HG02973 (cell line): ENCODE measurements around the gene GPAM.
A peak's percentile ranks its signal among the peaks of the same experiment; 100 is the strongest.
"Not testable (repeated sequence)": the region's sequence is repeated elsewhere in the genome, so short reads cannot be mapped to it uniquely, and the experiment has no call there.

Source experiments
- ATAC-seq: cut with Tn5 transposase; IDR thresholded peaks from one replicate; pipeline ENCODE4 v1.9.1; 2021; ENCODE audit warnings: moderate library complexity; ENCODE audit not compliant: unreplicated experiment

Gene GPAM, protein sequence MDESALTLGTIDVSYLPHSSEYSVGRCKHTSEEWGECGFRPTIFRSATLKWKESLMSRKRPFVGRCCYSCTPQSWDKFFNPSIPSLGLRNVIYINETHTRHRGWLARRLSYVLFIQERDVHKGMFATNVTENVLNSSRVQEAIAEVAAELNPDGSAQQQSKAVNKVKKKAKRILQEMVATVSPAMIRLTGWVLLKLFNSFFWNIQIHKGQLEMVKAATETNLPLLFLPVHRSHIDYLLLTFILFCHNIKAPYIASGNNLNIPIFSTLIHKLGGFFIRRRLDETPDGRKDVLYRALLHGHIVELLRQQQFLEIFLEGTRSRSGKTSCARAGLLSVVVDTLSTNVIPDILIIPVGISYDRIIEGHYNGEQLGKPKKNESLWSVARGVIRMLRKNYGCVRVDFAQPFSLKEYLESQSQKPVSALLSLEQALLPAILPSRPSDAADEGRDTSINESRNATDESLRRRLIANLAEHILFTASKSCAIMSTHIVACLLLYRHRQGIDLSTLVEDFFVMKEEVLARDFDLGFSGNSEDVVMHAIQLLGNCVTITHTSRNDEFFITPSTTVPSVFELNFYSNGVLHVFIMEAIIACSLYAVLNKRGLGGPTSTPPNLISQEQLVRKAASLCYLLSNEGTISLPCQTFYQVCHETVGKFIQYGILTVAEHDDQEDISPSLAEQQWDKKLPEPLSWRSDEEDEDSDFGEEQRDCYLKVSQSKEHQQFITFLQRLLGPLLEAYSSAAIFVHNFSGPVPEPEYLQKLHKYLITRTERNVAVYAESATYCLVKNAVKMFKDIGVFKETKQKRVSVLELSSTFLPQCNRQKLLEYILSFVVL

DNA sequence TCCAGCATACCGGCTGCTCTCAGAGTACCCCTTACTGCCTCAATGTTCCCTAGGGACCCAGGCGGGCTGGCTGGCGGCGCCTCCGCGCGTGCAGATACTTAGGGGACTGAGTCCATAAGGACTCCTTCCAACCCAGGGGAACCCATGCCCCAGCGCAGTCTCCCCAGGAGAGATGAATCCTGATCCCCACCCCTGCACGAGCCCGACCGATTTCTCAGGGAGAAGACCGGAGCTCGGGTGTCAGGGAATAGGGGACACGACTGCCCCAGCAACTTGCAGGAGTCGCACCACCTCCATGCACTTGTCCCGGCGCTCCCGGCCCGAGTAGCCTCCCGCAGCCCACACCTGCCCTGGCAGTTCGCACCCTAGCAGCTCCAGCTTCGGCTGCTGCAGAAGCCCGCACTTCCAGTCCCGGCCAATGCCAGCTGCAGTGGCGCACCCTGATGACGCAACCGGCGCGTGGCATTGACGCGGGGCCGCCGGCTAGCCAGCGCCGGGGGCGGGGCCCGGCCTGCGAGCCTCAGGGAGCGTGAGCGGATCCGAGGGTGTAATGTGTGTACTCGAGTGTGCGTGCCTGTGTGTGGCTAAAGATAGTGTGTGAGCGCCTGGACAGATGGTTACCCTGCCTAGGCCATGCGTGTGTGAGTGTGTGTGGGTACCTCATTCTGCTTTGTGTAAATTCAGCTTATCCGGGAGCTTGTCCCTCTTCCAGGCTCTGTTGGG lies at the start of gene GPAM:
TSS of gene GPAM (minus strand) at position 437 of the 723 bp plus-strand sequence. CDS start 1,981 bp downstream, outside the sequence.
- peak; percentile 93 for ATAC-seq

DNA sequence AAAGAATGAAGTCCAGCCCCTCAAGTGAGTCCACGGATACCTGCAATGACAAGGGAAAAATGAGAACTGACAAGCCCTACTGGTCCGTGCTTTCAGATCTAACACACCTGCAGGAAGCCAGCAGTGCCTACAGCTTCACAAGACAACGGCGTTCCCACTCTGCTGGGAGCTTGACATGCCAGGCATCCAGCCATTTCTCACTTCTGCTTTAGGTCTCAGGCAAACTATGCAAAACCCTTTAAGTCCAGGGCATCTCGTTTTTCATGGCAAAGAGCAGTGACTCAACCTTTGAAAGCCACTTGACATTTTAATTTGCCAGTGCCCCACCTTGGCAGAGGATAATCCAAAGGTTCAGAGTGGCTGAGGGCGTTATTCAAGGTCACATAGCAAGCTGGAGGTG lies 49.1 kb upstream of the GPAM start:
- no peak for ATAC-seq

DNA sequence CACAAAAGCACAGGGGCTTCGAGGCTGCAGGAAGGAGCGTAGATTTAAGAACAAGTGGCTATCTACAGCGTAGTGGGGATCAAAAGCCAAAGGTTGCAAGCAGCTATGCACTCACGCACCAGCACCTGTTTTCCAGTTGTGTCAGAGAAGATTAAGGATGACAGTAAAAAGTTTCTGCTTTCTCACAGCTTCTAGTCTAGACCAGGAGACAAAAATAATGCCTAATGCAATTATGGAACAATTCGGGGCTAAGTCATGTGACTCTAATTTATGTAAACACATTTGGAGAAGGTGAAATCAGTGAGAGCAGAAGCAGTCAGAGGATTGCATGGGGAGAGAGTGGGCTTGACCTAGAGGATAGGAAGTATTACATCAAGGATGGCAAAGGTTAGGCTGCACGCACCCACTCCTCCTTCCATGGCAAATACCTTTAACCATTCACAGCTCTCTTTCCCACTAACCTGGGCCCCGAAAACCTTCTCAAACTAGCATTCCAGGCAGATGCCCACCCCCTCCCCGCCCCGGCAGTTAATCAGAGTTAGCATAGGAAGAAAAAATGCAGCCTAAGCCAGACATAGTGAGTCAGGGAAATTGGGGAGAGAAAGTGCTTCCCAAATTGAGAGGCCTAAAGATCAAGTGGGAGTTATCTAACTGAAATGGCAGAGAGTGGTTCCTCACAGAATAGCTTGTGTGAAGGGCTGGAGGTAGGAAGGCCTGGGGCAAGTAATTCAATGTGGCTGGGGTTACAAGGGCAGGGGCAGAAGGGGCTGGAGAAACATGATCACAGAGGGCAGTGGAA lies 48.2 kb upstream of the GPAM start:
- no peak for ATAC-seq

DNA sequence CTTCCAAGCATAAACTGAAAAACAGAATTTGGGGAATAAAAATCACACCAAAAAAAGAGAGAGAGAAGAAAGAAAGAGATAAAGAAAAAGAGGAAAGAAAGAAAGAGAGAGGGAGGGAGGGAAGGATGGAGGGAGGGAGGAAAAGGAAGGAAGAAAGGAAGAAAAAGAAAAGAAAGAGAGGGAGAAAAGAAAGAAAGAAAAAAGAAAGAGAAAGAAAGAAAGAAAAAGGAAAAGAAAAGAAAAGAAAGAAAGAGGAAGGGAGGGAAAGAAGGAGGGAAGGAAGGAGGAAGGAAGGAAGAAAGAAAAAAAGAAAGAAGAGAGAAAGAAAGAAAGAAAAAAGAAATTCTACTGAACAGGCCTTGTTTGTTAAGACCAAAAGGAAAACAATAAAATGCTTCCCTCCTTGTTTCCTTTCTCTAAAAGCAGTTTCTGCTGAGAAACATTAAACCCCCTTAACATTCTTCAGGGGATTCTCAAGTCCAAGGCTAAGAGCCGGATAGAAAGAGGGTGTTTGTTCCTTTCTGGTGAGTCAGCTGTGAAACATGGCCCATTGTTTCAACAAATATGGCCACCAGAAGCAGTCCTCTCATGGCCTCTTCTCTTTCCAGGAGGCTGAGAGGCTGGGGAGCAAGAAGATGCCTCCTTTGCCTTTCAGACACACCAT lies 46.9 kb upstream of the GPAM start:
- ATAC-seq, result no peak

DNA sequence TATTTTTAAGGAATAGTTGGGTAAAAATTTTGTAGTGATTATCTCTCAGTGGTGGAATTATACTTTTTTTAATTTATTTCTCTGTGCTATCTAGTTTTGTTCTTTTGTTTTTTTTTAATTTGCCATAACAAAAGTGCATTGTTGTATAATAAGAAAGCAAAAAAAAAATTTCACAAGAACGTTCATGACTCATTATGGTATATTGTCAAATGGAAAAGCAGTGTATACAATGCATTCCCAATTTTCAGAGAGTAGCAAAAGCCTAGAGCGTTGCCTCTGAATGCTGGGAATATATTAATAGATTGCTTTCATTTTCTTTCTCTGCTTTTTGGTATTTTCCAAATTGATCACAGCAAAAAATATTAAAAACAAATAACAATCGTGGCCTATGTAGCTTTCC lies 46.3 kb upstream of the GPAM start:
- no peak for ATAC-seq

DNA sequence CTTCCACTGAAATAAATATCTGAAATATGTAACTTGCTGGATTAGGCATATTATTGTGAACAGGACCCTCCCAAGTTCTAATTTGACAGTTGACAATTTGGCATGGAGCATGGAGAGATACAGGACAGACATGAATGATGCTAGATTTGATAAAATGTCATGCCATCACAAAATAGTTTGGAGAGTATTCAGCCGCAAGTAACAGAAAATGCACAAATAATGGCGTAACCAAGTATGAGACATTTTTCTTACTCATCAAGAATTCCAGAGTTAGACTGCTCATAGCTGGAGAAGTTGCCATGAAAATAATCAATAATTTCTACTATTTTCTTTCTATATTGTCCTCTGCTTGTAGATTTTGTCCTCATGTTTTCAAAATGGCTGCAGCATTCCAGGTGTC lies 45.5 kb upstream of the GPAM start:
- ATAC-seq, result no peak

DNA sequence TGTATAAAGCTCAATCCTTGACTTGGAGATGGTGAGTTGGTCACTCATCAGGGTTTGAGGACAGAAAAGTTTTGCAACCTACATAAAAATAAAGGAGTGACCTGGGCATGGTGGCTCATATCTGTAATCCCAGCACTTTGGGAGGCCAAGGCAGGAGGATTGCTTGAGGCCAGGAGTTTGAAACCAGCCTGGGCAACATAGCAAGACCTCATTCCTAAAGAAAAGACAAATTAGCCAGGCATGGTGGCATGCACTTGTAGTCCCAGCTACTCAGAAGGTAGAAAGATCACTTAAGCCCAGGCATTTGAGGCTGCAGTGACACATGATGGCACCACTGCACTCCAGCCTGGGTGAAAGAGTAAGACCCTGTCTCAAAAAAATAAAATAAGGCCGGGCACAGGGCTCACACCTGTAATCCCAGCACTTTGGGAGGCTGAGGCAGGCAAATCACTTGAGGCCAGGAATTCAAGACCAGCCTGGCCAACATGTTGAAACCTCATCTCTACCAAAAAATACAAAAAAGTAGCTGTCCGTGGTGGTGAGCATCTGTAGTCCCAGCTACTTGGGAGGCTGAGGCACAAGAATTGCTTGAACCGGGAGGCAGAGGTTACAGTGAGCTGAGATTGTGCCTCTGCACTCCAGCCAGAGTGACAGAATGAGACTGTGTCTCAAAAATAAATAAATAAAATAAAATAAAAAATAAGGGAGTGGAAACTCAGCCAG lies 45.0 kb upstream of the GPAM start:
- not testable (repeated sequence) for ATAC-seq

DNA sequence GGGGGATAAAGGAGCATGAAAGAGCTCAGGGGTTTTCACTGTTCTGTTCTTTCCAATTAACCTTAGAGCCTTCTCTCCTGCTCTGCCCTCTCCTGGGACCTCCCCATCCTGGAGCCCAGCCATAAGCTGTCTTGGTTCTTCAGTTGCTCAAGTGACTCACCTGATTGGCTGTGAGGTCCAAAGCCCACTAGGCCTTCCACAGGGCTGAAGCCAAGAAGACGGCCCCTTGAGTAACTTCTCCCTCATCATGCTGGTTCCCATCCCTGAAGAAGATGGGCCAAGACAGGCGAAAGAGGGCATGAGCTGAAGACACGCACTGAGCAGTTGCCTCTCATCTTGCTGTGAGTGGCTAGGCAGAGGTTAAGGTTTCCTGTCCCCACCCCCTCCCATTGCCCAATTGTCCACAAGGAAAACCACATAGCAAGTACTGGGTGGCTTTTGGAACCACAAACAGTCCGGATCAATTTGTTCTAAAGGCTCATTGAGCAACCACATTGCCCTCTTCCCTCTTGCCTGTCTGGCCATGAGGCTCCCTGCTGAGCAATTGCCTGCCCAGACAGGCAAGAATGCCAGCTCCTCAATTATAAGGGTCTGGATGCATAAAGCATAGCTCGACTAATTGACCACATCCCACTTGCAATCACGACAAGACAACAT lies 43.9 kb upstream of the GPAM start:
- ATAC-seq, result no peak

DNA sequence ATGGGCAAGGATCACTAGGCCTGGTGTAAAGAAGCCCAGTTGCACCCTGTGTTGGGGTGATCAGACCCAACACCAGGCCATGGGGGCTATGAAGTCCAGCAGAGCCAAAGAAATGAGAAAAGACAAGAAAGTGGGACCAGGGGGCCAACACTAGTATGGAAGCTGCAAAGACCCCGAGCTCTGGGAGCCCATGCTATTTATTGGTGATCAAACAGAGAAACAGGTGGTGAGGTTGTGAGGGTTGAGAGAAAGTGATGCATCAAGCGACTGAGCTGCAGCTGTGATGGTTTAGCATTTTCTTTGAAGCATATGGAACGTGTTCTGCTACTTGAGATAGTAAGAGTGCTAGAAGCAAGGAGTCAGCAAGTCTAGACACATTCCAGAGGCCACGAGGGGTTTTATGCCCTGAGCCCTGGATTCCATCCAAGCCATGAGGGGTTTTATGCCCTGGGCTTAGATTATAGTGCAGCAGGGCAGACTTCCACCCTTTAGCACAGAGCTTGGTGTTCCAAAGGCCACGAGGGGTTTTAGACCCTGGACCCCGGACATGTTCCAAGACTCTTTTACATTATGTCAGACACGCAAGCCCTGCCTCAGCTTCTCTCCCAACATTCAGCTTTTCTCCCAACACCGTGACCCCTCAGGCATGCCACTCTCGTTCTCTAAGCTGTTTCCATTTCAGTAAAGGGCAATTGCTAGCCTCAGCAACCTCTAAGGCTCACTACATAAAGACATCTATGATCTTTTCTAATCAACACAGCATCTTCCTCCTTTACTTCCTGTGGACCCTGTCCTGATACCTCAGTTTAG lies 43.1 kb upstream of the GPAM start:
- no peak for ATAC-seq

DNA sequence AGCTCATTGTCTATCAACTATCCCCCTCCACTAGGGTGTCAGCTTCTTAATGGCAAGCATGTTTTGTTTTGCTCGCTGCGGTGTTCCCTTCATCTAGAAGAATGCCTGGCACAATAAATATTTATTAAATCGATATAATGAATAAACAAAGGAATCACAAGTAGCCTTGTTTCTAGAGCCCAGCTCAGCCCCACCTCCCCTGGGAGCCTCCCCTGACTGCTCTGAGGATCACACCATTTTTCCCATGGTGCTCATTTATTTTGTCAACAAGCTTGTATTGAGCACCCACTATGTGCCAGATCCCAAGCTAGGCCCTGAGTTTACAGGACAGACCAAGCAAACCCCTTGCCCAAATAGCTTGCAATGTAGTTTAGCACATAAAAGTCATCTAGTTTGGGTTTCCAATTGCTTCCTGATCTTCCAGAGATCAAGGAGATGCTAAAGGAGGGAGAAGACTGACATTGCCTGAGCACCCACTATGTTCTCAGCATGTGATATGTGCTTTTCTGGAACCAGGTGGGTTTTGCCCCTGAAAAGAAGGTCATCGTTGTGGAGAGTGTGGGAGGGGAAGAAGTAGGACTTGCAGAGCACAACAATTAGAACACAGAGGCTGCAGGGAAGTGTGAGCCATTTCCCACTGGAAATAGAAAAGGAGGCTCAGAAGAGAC lies 42.3 kb upstream of the GPAM start:
- no peak for ATAC-seq

DNA sequence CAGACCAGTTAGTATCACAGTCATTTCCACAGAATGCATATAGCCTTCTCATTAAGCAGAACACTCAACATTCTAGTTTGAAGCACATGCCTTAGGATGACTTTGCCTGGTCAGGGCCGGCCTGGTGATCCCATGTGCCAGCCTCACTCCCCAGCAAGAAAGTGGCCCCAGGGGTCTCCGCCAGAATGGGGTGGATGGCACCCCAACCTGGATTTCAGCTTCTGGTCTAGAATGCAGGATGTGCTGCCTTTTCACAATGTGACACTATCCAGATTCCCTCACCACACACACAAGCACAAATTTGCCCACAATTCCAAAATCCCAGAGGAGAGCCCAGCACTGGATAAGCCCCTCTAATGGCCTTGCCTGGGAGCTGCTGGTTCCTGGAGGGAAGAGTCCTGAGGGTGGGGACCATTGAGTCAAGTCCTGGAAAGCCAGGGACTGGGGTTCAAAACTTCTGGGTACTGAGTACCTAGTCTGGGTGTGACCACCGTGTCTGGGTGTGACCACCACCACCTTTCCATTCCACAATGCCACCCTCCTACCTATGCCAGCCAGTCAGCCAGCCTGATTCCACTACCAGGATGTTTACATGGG lies 41.5 kb upstream of the GPAM start:
- no peak for ATAC-seq

DNA sequence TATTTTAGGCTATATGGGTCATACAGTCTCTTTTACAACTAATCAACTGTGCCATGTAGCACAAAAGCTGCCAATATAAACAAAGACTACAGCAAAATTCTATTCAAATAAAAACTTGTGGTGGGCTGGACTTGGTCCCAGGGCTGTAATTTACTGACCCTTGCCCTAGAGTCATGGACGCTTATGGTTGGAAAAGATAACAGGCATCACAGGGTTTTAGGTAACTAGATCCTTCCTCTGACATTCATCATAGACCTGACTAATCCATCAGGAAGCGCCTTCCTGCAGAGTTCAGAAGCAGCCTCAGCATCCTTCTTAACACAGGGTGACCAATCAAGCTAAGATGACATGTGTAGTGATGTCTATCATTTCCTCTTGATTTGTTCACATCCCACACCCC lies 40.2 kb upstream of the GPAM start:
- ATAC-seq, result no peak

DNA sequence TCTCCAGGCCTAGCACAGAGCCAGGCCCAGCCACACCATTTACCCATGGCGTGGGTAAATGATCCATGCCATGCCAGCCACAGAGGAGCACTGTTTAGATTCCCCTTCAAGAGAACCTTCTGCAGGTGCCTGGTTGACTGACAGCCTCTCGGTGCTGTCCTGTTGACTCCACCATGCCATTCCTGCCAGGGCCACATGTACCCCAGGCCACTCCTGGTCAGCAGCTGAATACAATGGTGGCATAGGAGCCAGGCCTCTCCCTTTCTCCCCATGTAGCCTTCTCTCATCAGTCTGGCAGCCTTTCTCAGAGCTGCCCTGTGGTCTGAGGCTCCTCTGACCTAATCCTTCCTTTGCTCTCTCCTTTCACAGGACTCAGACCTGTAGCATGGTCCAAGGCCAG lies 39.2 kb upstream of the GPAM start:
- no peak for ATAC-seq

DNA sequence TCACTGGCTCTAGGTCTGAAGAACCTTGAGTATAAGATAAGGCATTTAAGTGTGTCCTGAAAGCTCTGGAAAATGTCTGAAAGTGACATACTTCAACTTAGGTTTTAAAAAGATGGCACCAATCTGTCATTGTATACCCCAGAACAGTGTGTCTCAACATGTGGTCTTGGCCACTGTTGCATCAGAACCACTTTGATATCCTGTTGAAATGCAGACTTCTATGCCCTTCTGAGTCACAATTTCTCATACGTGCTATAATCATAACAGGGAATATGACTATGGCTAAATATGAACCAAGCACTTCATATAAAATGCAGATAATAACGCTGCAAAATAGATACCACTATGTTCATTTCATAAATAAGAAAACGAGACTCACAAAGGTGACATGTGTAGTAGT lies 38.0 kb upstream of the GPAM start:
- ATAC-seq, result no peak

DNA sequence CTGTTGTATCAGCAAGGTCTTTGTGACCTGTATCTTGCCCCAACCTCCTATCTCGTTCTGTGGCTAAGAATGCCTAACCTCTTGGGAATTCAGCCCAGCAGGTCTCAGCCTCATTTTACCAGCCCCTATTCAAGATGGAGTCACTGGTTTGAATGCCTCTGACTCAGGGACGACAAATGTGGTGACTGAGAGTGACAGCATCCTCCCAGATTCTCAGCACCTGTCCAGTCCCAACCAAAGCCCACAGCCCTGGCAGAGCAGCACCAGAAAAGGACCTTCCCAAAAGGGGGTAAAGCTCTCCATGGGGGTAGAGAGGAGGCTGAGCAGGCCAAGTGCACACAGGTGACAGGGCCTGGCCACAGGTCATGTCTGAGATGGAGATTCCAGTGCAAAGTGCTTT lies 35.4 kb upstream of the GPAM start:
- no peak for ATAC-seq

DNA sequence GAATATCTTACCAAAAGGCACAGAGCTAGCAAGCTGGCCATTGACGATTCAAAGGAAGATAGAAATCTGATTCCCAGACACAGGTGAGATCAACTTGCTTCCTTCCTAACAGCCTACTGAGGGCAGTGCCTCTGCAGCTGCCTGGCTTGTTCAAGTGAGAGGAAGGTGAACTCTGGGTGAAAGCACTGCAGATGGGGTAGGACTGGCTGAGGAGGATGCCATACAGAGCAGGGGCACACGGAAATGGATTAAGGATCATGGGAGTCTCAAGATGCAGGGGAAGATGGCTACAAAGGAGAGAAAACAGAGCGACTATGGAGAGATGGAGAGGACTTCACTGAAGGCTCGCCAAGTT lies 34.4 kb upstream of the GPAM start:
- no peak for ATAC-seq

DNA sequence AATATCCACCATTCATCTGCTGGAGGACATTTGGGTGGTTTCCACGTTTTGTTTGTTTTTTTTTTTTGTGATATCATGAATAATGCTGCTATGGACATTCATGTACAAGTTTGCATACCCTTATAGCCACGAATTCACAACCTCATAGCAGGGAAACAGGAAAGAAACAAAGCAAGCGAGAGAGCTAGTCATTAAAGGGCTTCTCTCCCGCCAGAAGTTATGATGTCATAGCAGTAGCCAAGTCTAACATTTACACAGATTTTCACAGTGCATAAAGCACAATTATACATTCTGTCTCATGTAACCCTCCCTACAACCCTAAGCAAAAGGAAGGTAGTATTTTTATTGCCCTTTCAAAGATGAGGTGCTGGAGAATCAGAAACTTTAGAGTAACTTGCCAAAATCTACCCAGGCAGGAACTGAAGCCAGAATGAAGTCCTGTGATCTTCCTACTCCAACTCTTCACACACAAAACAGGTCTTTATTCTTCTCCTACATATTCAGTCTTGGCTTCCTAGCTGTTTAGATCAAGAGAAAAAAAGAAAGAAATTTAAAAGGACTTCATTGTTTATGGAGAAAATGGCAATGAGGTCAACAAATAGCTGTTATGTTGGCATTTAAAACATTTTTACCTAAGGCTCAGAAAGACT lies 33.9 kb upstream of the GPAM start:
- ATAC-seq, result no peak
